Calu3 (cell line): ENCODE results near the gene ACSL6. TPM values are rescaled to one million over a fixed set of nuclear protein-coding genes. Genes with fewer than 3 reads are reported as not detected.

ENCODE experiments used
- BruUV-seq: library from RNA; stranded (reverse); fragments of 400-500 nt; replicated peaks from 2 replicates; lab custom pipeline; 2021; lab: Mats Ljungman, UMichigan
- CTCF ChIA-PET: fragments of 300-600 bp; sonication (Branson Sonifier 250); formaldehyde crosslinking; loops from one replicate; lab custom pipeline; 2022; ENCODE audit warnings: antibody characterized with exemption; lab: Charles Lee
- DNase-seq: peaks from one replicate; pipeline ENCODE4 v3.0.0; 2022
- H3K27ac Mint-ChIP-seq: one replicate; pipeline ENCODE4 v1.8.0; 2022; ENCODE audit warnings: mixed read lengths; ENCODE audit not compliant: unreplicated experiment
- H3K27me3 Mint-ChIP-seq: one replicate; pipeline ENCODE4 v1.8.0; 2022; ENCODE audit warnings: mixed read lengths; ENCODE audit not compliant: unreplicated experiment
- H3K36me3 Mint-ChIP-seq: one replicate; pipeline ENCODE4 v1.8.0; 2022; ENCODE audit warnings: mild to moderate bottlenecking, moderate library complexity, mixed read lengths; ENCODE audit not compliant: insufficient read depth, unreplicated experiment
- H3K4me1 Mint-ChIP-seq: one replicate; pipeline ENCODE4 v1.8.0; 2022; ENCODE audit warnings: mild to moderate bottlenecking, low read depth, mixed read lengths; ENCODE audit not compliant: unreplicated experiment
- H3K4me3 Mint-ChIP-seq: one replicate; pipeline ENCODE4 v1.8.0; 2022; ENCODE audit warnings: mild to moderate bottlenecking, low read depth, moderate library complexity, mixed read lengths; ENCODE audit not compliant: unreplicated experiment
- H3K9me3 Mint-ChIP-seq: one replicate; pipeline ENCODE4 v1.8.0; 2022; ENCODE audit warnings: low read depth, mixed read lengths; ENCODE audit not compliant: unreplicated experiment
- intact Hi-C: fragments of 100-400 bp; cut with micrococcal nuclease; formaldehyde crosslinking; loops from one replicate; pipeline ENCODE4 v1.10.0; 2022; ENCODE audit not compliant: unreplicated experiment
- total RNA-seq: library from RNA; stranded (reverse); gene quantifications from 2 replicates; pipeline ENCODE4 v1.2.3, GENCODE V29; 2022
- TF ChIP-seq, protein P1 (sequence below): fragments of 200-600 bp; IDR thresholded peaks from one replicate; pipeline ENCODE4 v1.8.0; 2022; ENCODE audit warnings: antibody characterized with exemption; ENCODE audit not compliant: unreplicated experiment

The ACSL6 gene
- total RNA-seq, 1 experiment from 2014 or later, result 0.24 TPM

GRCh38 chr5:131974016-131974415, 37.4 kb downstream of the ACSL6 start:
- Mint-ChIP-seq H3K36me3 (no peaks in the 10 kb centered on the region), H3K27me3 (peaks cover 14% of the 10 kb centered on the region), H3K4me3 (no peak overlapping the region), H3K27ac (no peak overlapping the region), H3K4me1 (no peaks in the 10 kb centered on the region), H3K9me3 (no peaks in the 10 kb centered on the region)
- TF ChIP-seq, protein P1, sequence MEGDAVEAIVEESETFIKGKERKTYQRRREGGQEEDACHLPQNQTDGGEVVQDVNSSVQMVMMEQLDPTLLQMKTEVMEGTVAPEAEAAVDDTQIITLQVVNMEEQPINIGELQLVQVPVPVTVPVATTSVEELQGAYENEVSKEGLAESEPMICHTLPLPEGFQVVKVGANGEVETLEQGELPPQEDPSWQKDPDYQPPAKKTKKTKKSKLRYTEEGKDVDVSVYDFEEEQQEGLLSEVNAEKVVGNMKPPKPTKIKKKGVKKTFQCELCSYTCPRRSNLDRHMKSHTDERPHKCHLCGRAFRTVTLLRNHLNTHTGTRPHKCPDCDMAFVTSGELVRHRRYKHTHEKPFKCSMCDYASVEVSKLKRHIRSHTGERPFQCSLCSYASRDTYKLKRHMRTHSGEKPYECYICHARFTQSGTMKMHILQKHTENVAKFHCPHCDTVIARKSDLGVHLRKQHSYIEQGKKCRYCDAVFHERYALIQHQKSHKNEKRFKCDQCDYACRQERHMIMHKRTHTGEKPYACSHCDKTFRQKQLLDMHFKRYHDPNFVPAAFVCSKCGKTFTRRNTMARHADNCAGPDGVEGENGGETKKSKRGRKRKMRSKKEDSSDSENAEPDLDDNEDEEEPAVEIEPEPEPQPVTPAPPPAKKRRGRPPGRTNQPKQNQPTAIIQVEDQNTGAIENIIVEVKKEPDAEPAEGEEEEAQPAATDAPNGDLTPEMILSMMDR, result no peak
- no TSS peak for BruUV-seq
- CTCF ChIA-PET, result no interaction called here
- intact Hi-C loops, result no loop called here
- no peak for DNase-seq

GRCh38 chr5:131973089-131973712, 38.3 kb downstream of the ACSL6 start:
- intact Hi-C loops, result no loop called here
- no peak overlapping the region for H3K27ac Mint-ChIP-seq
- peaks cover 14% of the 10 kb centered on the region for H3K27me3 Mint-ChIP-seq
- DNase-seq, result no peak
- no peaks in the 10 kb centered on the region for H3K36me3 Mint-ChIP-seq
- CTCF ChIA-PET, result interaction anchor here (0.5 kb wide), 1 partner anchor 447 kb away, joined by 5 read pairs; no protein-coding TSS in a partner anchor
- H3K9me3 Mint-ChIP-seq, result no peaks in the 10 kb centered on the region
- no TSS peak for BruUV-seq
- H3K4me3 Mint-ChIP-seq, result no peak overlapping the region
- TF ChIP-seq, protein P1, result no peak
- H3K4me1 Mint-ChIP-seq, result no peaks in the 10 kb centered on the region

- Mint-ChIP-seq H3K27ac (no peak overlapping the region), H3K36me3 (no peaks in the 10 kb centered on the region), H3K4me3 (no peak overlapping the region), H3K4me1 (no peaks in the 10 kb centered on the region), H3K27me3 (peaks cover 33% of the 10 kb centered on the region), H3K9me3 (no peaks in the 10 kb centered on the region)
- BruUV-seq, result no TSS peak
- no peak for DNase-seq
- CTCF ChIA-PET, result no interaction called here
- intact Hi-C loops, result no loop called here
- TF ChIP-seq, protein P1, result no peak
These were observed 43.0 kb downstream of the ACSL6 start for GRCh38 chr5:131968396-131968954.

GRCh38 chr5:131966551-131966950, 44.9 kb downstream of the ACSL6 start:
- intact Hi-C loops, result no loop called here
- Mint-ChIP-seq H3K4me3 (no peak overlapping the region), H3K36me3 (no peaks in the 10 kb centered on the region), H3K27ac (no peak overlapping the region), H3K27me3 (peaks cover 30% of the 10 kb centered on the region), H3K4me1 (no peaks in the 10 kb centered on the region), H3K9me3 (no peaks in the 10 kb centered on the region)
- DNase-seq, result no peak
- TF ChIP-seq, protein P1, result no peak
- CTCF ChIA-PET, result no interaction called here
- no TSS peak for BruUV-seq
